Activated CD8-positive, alpha-beta memory T cell treated with anti-CD3 and anti-CD28 coated beads, Interleukin-2, amount 50 U/mL, for 24 hours (primary cell): Measurements from ENCODE around the gene RBBP5.

Experiments
- DNase-seq: peaks from one replicate; pipeline ENCODE4 v3.0.0-alpha.2; 2020; ENCODE audit errors: extremely low read depth

Gene RBBP5

DNA sequence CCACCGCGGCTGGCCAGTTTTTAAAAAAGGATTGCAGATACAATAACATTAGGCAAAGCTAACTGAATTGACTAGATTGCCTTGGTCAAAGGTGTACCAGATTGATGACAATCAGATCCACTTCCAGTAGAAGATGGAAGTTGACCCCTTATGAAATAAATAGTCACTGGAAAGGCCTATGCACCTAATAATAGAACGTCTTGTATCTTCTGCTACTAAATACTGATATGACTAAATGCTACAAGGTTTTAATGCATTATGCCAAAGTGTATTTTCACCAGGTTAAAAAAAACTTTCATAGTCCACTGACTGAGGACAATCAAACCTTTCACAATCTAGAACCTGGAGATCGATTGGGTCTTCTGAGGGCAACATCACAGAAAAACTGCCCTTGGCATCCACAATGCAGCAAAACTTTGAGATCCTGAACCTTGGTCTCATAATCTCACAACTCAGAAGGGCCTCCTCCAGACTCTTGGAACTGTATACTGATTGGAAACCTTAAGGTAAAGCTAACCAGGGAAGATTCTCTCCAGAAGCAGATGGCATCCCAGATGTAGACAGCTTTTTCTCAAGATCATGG, 7.8 kb upstream of the RBBP5 start:
- no peak for DNase-seq

- no peak for DNase-seq
These were observed 6.3 kb upstream of the RBBP5 start for GRCh38 chr1:205128050-205128449.

DNA sequence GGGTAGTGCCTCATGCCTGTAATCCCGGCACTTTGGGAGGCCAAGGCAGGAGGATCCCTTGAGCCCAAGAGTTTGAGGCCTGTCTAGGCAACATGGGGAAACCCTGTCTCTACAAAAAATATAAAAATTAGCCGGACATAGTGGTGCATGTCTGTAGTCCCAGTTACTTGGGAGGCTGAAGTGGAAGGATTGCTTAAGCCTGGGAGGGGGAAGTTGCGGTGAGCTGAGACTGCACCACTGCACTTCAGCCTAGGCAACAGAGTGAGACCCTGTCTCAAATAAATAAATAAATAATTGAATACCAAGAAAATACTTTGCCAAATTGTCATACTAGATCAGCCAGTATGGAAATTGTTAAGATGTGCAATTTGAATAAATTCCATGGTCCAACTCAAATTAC, 5.9 kb upstream of the RBBP5 start:
- no peak for DNase-seq

DNA sequence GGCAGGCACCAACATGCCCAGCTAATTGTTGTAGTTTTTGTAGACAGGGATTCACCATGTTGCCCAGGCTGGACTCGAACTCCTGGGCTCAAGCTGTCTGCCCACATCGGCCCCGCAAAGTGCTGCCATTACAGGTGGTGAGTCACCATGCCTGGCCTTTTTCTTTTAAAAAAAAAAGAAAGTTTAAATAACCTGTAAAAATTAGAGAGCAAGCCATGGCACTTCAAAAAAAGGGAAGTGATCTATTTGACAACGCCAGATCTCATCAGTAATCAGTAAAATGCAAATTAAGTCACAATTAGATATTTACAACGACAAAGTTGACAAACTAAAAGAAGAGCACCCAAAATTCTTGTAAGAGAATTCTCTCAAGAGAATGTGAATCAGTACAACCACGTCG, 2.9 kb upstream of the RBBP5 start:
- DNase-seq = no peak

DNA sequence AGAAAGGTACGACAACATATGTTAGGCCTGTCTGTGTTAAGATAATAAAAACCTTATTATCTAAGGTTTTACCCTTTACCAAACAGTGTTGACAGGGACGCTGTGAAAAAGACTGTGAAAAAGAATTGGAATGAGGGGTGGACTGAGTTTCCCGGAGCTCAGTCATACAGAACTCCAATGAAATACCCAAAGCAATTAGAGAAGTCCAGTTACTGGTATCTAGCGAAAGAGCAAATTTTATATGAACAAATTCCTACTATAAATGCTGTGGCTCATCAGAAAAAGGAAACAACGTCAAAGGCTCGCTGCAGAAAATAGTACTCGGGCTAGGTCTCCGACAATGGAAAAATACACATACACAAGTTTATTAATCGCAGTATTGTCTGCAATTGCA, 708 bp upstream of the RBBP5 start:
- DNase-seq = no peak

GRCh38 chr1:205118752-205119151, 3.0 kb downstream of the RBBP5 start:
- no peak for DNase-seq

DNA sequence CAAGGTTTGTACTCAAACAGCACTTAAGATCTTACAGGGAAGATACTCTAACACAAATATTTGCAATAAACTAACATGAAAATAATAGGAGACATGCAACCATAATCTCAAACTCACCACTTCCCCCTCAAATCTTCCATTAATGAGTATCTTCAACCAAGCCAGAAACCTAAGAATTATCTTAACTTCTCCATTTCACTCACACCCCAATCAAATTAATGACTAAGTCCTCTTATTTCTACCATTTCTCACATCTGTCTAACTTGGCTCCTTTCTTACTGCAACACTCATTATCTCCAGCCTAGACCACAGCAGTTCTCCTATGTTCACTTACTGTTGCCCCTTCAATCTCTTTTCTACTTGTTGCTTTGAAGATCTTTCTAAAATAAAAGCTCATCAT, 10.4 kb downstream of the RBBP5 start:
- DNase-seq = no peak

DNA sequence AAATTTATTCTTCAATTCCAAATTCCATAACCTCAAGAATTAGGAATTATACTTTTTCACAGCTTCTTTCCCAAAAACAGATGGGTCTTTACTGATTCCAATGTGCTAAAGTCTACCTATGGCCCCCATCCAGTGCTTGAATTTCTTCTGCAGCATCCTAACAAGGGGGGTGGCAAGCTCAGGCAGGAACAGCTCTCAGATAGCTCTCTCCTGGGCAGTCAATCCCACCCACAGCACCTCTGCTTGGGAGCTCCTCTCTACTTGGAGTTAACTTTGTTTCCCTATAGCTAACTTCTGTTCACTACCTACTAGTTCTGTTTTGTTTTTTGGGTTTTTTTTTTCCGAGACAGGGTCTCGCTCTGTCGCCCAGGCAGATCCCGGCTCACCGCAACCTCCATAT, 12.1 kb downstream of the RBBP5 start:
- no peak for DNase-seq

DNA sequence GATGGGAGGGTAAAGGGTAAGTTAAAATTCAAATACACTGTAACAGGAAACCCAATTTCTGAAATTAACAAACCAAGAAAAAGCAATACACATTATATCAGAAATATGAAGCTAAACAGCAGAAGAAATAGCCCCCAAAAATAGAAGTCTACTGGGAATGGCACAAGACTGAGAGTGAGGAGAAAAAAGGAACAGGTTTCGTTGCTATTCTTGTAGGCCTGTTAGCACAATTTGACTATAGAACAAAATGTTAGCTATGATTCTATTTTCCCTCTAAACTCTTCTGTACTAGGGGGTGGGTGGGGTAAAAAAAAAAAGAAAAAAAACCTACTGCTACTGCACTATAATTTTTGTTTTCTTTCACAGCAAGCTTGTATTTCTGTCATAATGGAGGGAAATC, 12.5 kb downstream of the RBBP5 start:
- no peak for DNase-seq

DNA sequence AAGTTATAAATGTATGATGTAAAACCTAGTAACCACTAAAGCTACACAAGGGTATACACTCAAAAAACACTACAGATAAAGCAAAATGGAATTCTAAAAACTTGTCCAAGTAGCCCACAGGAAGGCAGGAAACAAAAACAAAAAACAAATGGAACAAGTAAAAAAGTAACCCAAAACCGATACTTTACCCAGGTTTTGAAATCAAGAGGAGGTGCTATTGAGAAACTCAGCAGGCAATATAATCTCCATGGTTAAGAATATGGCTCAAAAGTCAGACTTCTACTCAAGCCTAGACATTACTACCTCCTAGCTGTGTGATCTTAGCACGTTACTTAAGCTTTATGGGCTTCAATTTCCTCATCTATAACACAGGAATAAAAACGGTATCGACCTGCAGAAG, 13.3 kb downstream of the RBBP5 start:
- no peak for DNase-seq

DNA sequence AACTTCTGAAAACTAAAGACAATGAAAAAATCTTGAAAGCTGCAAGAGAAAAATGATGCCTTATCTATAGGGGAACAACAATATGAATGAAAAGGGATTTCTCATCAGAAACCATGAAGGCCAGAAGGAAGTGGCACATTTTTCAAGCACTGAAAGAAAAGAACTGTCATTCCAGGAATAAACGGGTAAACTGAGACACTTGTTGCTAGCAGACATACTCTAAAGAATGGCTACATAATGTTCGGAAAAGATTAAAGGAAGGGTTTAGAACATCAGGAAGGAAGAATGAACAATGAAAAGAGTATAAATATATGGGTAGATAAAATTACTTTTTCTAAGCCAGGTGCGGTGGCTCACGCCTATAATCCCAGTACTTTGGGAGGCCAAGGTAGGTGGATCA, 14.5 kb downstream of the RBBP5 start:
- DNase-seq = no peak

GRCh38 chr1:205102404-205102803, 19.4 kb downstream of the RBBP5 start:
- DNase-seq = no peak

GRCh38 chr1:205098242-205098641, 23.5 kb downstream of the RBBP5 start:
- no peak for DNase-seq

DNA sequence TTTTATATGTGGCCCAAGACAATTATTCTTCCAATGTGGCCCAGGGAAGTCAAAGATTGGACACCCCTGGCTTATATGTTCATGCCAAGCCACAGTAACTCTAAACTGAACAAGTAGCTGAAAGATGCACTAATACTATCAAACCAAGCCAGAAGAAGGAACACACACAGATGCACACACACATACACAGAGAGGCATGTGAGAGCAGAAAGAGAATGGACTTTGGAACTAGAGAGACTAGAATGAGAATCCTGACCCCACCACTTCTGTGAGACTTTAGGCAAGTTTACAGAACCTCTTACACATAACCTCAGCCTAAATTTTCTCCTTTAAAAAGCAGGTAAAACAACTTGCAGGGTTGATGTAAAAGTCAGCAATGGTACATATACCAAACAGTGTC, 26.4 kb downstream of the RBBP5 start:
- no peak for DNase-seq

GRCh38 chr1:205091043-205091740, 30.6 kb downstream of the RBBP5 start:
- no peak for DNase-seq

GRCh38 chr1:205088341-205088740, 33.4 kb downstream of the RBBP5 start:
- DNase-seq = no peak

- DNase-seq = no peak
These were observed 37.4 kb downstream of the RBBP5 start, which contains the start of gene TMEM81 for GRCh38 chr1:205084360-205084759. Gene TMEM81 (minus strand): TSS chr1:205084460. CDS start chr1:205084320, 140 bp downstream.

DNA sequence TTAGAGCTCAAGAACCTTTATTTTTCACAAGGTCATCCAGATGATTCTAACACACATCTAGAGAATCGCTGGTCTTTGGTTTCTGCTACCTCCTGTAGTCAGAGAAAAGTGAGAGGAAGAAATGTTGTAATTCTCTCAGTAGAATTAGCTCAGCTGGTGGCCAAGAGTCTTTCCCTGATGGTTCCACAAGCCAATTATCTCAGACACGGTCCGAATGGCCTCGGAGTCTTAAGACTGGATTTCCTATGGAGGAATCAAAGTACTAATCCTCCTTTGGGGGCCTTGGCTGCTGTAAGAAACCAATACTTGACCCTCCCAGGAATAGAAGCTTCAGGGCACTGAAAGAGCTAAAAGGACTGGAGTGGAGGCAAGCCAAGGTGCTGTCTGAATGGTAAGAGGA, 39.3 kb downstream of the RBBP5 start:
- no peak for DNase-seq

DNA sequence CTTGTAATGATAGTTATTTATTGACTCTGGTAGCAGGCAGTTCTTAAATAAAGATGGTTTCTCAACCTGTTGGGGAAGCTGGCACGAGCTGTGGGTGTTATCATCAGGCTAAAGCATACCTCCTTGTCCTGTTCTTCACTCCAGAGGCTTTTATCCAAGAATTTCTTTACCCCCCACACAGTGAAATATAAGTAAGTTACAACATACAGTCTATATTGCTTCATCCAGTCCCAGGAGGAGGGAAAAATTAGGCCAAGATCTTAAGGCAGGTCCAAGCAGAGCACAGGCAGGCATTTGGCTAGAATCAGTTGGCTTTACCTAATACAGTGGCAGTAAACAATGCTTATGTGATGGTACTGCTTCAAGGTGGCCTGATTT, 43.9 kb downstream of the RBBP5 start:
- DNase-seq = no peak

- DNase-seq = no peak
These were observed 44.4 kb downstream of the RBBP5 start for GRCh38 chr1:205077158-205077933.

- no peak for DNase-seq
These were observed 45.5 kb downstream of the RBBP5 start for GRCh38 chr1:205076245-205076761.

DNA sequence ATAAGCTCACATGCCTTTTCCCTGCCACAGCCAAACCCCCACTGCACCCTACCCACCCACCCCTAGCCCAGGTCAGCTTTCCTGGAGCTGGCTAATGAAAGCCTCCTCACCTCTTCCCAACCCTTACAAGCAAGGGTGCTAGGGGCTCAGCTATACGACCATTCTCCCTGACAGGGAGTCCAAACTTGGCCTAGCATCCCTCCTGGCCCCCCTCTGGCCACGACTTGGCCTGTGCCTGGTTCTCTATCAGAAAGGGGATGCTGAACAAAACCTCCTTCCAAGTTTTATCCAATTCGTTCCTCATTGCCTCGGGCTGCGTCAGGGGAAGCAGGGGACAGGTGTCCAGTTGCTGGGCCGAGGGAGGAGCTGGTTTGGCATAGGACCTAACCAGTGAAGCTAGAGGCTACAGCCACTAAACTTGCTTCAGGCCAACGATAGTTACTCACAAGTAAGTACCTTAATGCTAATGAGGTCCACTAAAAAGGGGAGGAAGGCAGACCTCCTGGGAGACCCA, 46.1 kb downstream of the RBBP5 start:
- DNase-seq = no peak

DNA sequence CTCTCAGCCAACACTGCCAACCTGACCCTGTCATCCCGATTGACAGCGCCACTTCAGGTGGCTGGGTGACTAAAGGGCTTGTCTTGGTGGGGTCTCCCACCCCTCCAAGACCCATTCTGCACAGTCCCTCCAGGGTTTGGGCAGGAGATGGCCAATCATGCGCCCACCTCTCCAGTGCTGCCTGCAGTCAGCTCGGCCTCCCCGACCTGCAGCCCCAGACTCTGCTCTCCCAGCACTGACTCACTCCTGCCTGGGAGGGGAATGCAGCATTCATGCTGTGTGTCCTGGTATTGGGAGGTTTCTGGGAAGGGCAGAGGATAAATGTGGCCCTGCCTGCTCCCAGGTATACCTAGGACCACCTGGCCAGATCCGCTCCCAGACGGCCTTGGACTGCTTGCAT, 47.3 kb downstream of the RBBP5 start:
- DNase-seq = no peak
